IMR-90 (cell line): ENCODE data around the gene TOX3. TPM values are rescaled to one million over a fixed set of nuclear protein-coding genes. Genes with fewer than 3 reads are reported as not detected.

Experiments
- ATAC-seq: fragments of 200-7000 bp; cut with Tn5 transposase; 2 replicates; pipeline ENCODE4 v1.9.1; 2020; ENCODE audit warnings: low read depth, mild to moderate bottlenecking, moderate library complexity
- BruUV-seq: library from RNA; stranded (reverse); fragments of 400-500 nt; replicated peaks from 2 replicates; lab custom pipeline; 2021; lab: Mats Ljungman, UMichigan
- CTCF ChIA-PET: fragments of 300-600 bp; formaldehyde crosslinking; extraction: SDS; loops from one replicate; lab custom pipeline; 2021; ENCODE audit warnings: antibody characterized with exemption; lab: Yijun Ruan, JAX
- POLR2A ChIA-PET: fragments of 300-600 bp; sonication (Branson Sonifier 250); formaldehyde crosslinking; loops from one replicate; lab custom pipeline; 2022; ENCODE audit warnings: antibody characterized with exemption; ENCODE audit not compliant: unreplicated experiment; lab: Charles Lee
- DNase-seq: peaks from one replicate; pipeline ENCODE4 v3.0.0; 2013
- H2AFZ ChIP-seq: replicated peaks from 2 replicates; pipeline ENCODE3; 2013; ENCODE audit warnings: low read length, mild to moderate bottlenecking; ENCODE audit not compliant: poor library complexity
- H2AK5ac ChIP-seq: 2 replicates; pipeline ENCODE4 v1.6.1; 2013; ENCODE audit warnings: low read depth, low read length, inconsistent platforms
- H2AK9ac ChIP-seq: replicated peaks from 2 replicates; pipeline ENCODE3; 2013; ENCODE audit warnings: mild to moderate bottlenecking, low read depth, low read length, moderate library complexity; ENCODE audit not compliant: poor library complexity
- H2BK120ac ChIP-seq: 2 replicates; pipeline ENCODE4 v1.6.1; 2013; ENCODE audit warnings: low read depth, low read length, inconsistent platforms
- H2BK15ac ChIP-seq: 3 replicates; pipeline ENCODE4 v1.6.1; 2013; ENCODE audit warnings: low read depth, low read length, inconsistent platforms
- H2BK20ac ChIP-seq: 2 replicates; pipeline ENCODE4 v1.6.1; 2013; ENCODE audit warnings: low read depth, mild to moderate bottlenecking, inconsistent platforms, low read length, moderate library complexity
- H2BK5ac ChIP-seq: 2 replicates; pipeline ENCODE4 v1.6.1; 2013; ENCODE audit warnings: mild to moderate bottlenecking, low read depth, low read length, inconsistent platforms; ENCODE audit not compliant: poor library complexity, severe bottlenecking
- H3K14ac ChIP-seq: replicated peaks from 2 replicates; pipeline ENCODE4 v1.6.1; 2013; ENCODE audit warnings: low read depth, low read length, inconsistent platforms
- H3K18ac ChIP-seq: 2 replicates; pipeline ENCODE4 v1.6.1; 2013; ENCODE audit warnings: low read depth, low read length, control low read depth
- H3K23ac ChIP-seq: 2 replicates; pipeline ENCODE4 v1.6.1; 2013; ENCODE audit warnings: low read depth, low read length, inconsistent platforms
- H3K27ac ChIP-seq: 2 replicates; pipeline ENCODE4 v1.5.1; 2013; ENCODE audit warnings: mild to moderate bottlenecking, control low read depth, low read length; ENCODE audit not compliant: insufficient read depth
- H3K27me3 ChIP-seq: 2 replicates; pipeline ENCODE4 v1.6.1; 2013; ENCODE audit warnings: low read length; ENCODE audit not compliant: control insufficient read depth, insufficient read depth
- H3K36me3 ChIP-seq: 2 replicates; pipeline ENCODE4 v1.6.1; 2013; ENCODE audit warnings: low read length, mixed read lengths; ENCODE audit not compliant: control insufficient read depth, insufficient read depth
- H3K4ac ChIP-seq: 2 replicates; pipeline ENCODE4 v1.6.1; 2013; ENCODE audit warnings: low read depth, low read length, inconsistent platforms
- H3K4me1 ChIP-seq: 2 replicates; pipeline ENCODE4 v1.6.1; 2013; ENCODE audit warnings: low read length, mixed read lengths; ENCODE audit not compliant: control insufficient read depth, insufficient read depth
- H3K4me2 ChIP-seq: 2 replicates; pipeline ENCODE4 v1.6.1; 2013; ENCODE audit warnings: low read depth, mild to moderate bottlenecking, control low read depth, low read length, moderate library complexity
- H3K4me3 ChIP-seq: 2 replicates; pipeline ENCODE4 v1.5.1; 2013; ENCODE audit warnings: low read depth, mild to moderate bottlenecking, control low read depth, low read length, moderate library complexity; ENCODE audit not compliant: insufficient read depth
- H3K56ac ChIP-seq: 2 replicates; pipeline ENCODE4 v1.6.1; 2013; ENCODE audit warnings: low read length, inconsistent platforms; ENCODE audit not compliant: insufficient read depth; ENCODE audit errors: extremely low read depth
- H3K79me1 ChIP-seq, 2 experiments: 2 replicates each; pipeline ENCODE4 v1.6.1; 2013; ENCODE audit warnings: low read length in 2 of 2, inconsistent platforms in 1 of 2, low read depth in 1 of 2
- H3K9ac ChIP-seq: 2 replicates; pipeline ENCODE4 v1.6.1; 2013; ENCODE audit warnings: low read depth, low read length, control low read depth
- H3K9me1 ChIP-seq: 2 replicates; pipeline ENCODE4 v1.6.1; 2013; ENCODE audit warnings: low read length, inconsistent platforms; ENCODE audit not compliant: insufficient read depth
- H3K9me3 ChIP-seq: 2 replicates; pipeline ENCODE4 v1.6.1; 2013; ENCODE audit warnings: low read length; ENCODE audit not compliant: control insufficient read depth, insufficient read depth
- H4K20me1 ChIP-seq: 2 replicates; pipeline ENCODE4 v1.6.1; 2013; ENCODE audit warnings: low read length, inconsistent platforms; ENCODE audit not compliant: insufficient read depth
- H4K5ac ChIP-seq: 2 replicates; pipeline ENCODE4 v1.6.1; 2013; ENCODE audit warnings: mild to moderate bottlenecking, low read depth, low read length, control low read depth
- H4K8ac ChIP-seq, 2 experiments: 2 replicates each; pipeline ENCODE4 v1.6.1; 2013; ENCODE audit warnings: low read depth in 2 of 2, low read length in 2 of 2, control low read depth in 1 of 2, inconsistent platforms in 1 of 2
- H4K91ac ChIP-seq: 2 replicates; pipeline ENCODE4 v1.6.1; 2013; ENCODE audit warnings: low read depth, low read length, inconsistent platforms; ENCODE audit not compliant: insufficient read depth
- BHLHE40 ChIP-seq: fragments of 150-350 bp; IDR thresholded peaks from 2 replicates; pipeline ENCODE4 v1.6.1; 2016; ENCODE audit warnings: mild to moderate bottlenecking, low read depth, low read length
- CEBPB ChIP-seq: IDR thresholded peaks from 2 replicates; pipeline ENCODE4 v1.6.1; 2012; ENCODE audit warnings: low read depth, low read length, improper control_type of control experiment
- CTCF ChIP-seq: conservative IDR thresholded peaks from 2 replicates; pipeline ENCODE4 v1.5.1; 2012; ENCODE audit warnings: mild to moderate bottlenecking, low read depth, low read length, improper control_type of control experiment
- RAD21 ChIP-seq: IDR thresholded peaks from 2 replicates; pipeline ENCODE4 v1.6.1; 2012; ENCODE audit warnings: low read length, improper control_type of control experiment
- SMC3 ChIP-seq: fragments of 150-350 bp; IDR thresholded peaks from 2 replicates; pipeline ENCODE4 v1.6.1; 2016; ENCODE audit warnings: low read depth, mild to moderate bottlenecking, antibody characterized with exemption, low read length, moderate library complexity
- USF2 ChIP-seq: fragments of 150-350 bp; IDR thresholded peaks from 2 replicates; pipeline ENCODE4 v1.6.1; 2017; ENCODE audit warnings: mild to moderate bottlenecking, antibody characterized with exemption, low read length, low read depth
- WGBS, 2 experiments: methylation state at CpG; one replicate each; pipeline versions ENCODE4 v1.1.5 to v1.1.7; 2013; ENCODE audit warnings: missing lambda C conversion rate in 2 of 2; ENCODE audit not compliant: insufficient read length in 1 of 2; ENCODE audit errors: extremely low coverage in 2 of 2; 5-methylcytosine and 5-hydroxymethylcytosine counted together
- dilution Hi-C: fragments of 300-500 bp; cut with HindIII; formaldehyde crosslinking; loops from one replicate; pipeline ENCODE4 v1.14.3; 2018; ENCODE audit warnings: low sequenced_read_pairs; ENCODE audit not compliant: unreplicated experiment
- in situ Hi-C: fragments of 300-500 bp; cut with MboI; formaldehyde crosslinking; loops from 3 replicates; pipeline ENCODE4 v1.14.3; 2019; ENCODE audit warnings: low sequenced_read_pairs, inconsistent platforms, mixed read lengths
- intact Hi-C: fragments of 100-400 bp; cut with micrococcal nuclease; formaldehyde crosslinking; loops from 2 replicates; pipeline ENCODE4 v1.10.0; 2022
- polyA plus RNA-seq, 3 experiments: library from polyadenylated mRNA; depleted of rRNA; stranded (reverse); fragments of >200 nt; gene quantifications; 2 replicates each; pipeline ENCODE4 v1.2.3, GENCODE V29; 2012; ENCODE audit warnings: low replicate concordance in 1 of 3
- total RNA-seq: library from RNA; depleted of rRNA; stranded (reverse); fragments of >200 nt; gene quantifications from 2 replicates; pipeline ENCODE4 v1.2.3, GENCODE V29; 2012

TOX3 gene
- total and polyA plus RNA-seq, 2 of the 4 experiments (the other 2 are of a cell fraction) = not detected

GRCh38 chr16:52489894-52490293, 57.0 kb downstream of the TOX3 start:
- no peaks in the 10 kb centered on the region for H3K4me1 ChIP-seq
- H4K91ac ChIP-seq = no peak overlapping the region
- no peak overlapping the region for H2BK20ac ChIP-seq
- DNase-seq = no peak
- no peak overlapping the region for H3K9ac ChIP-seq
- H3K27ac ChIP-seq = no peak overlapping the region
- CTCF ChIA-PET = no interaction called here
- intact Hi-C loops (no loop called here), dilution Hi-C loops (no loop called here), in situ Hi-C loops (no loop called here)
- no peak overlapping the region for H3K18ac ChIP-seq
- H2AK5ac ChIP-seq = no peak overlapping the region
- H3K56ac ChIP-seq = no peak overlapping the region
- no peak for ATAC-seq
- no peak overlapping the region for H4K5ac ChIP-seq
- no CpG with 5 or more reads among the region's 6 CpGs for WGBS, 2 experiments
- H4K8ac ChIP-seq = no peak overlapping the region
- H3K14ac ChIP-seq = no peak overlapping the region
- TF ChIP-seq BHLHE40 (no peak), CEBPB (no peak), CTCF (no peak), USF2 (no peak), SMC3 (no peak), RAD21 (no peak)
- no peak overlapping the region for H2BK15ac ChIP-seq
- peaks cover 2% of the 10 kb centered on the region; the same call in 1 of the 2 replicates for H3K9me3 ChIP-seq
- no peak overlapping the region for H3K4me2 ChIP-seq
- H2AFZ ChIP-seq = no peak overlapping the region
- H3K4me3 ChIP-seq = no peak overlapping the region
- BruUV-seq = no TSS peak
- no peaks in the 10 kb centered on the region for H3K79me1 ChIP-seq
- no peak overlapping the region for H2AK9ac ChIP-seq
- H3K4ac ChIP-seq = no peak overlapping the region
- H2BK5ac ChIP-seq = no peak overlapping the region
- no peaks in the 10 kb centered on the region for H4K20me1 ChIP-seq
- H3K36me3 ChIP-seq = no peaks in the 10 kb centered on the region
- H3K27me3 ChIP-seq = no peaks in the 10 kb centered on the region
- no peak overlapping the region for H3K23ac ChIP-seq
- H2BK120ac ChIP-seq = no peak overlapping the region
- no peaks in the 10 kb centered on the region for H3K9me1 ChIP-seq
- POLR2A ChIA-PET = no interaction called here
